ENCODE results near the gene DTL. TPM values are rescaled to one million over a fixed set of nuclear protein-coding genes. Genes with fewer than 3 reads are reported as not detected.

The DTL gene
- total and polyA plus RNA-seq, 2 of the 13 experiments (the other 11 are each of a cell fraction or from before 2014, with no cell fraction given): 10.4 to 32.8 TPM

DNA sequence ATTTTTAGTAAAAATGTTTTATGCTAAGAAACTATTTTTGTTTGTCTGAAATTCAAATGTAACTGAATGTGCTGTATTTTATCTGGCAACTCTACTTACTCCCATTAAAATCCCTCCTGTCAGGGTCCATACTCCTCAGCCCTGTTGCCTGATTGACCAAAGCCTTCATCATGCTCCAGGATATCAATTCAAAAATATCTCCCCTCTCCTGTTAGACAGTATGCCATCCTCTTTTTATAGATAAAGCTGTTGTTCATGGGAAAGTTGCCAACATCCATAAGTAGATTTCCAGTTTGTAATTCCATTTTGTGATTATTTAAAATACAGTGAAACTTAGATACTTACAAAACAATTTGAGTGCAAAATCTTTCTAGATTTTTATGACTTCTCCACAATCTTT, 65.7 kb downstream of the DTL start:
- H3K36me3 ChIP-seq (replicated peaks in 1 of 2; ENCODE audit: control insufficient read depth in 1 of 2, insufficient read depth in 2 of 2, low read length in 2 of 2): peaks cover 1 to 26% of the 10 kb centered on the region in 2 experiments
- H3K4me1 ChIP-seq (ENCODE audit: insufficient read depth, low read length): peaks cover 43% of the 10 kb centered on the region
- intact Hi-C loops (cut with micrococcal nuclease; ENCODE audit: unreplicated experiment): no loop called here
- peaks cover 9% of the 10 kb centered on the region for H3K79me2 ChIP-seq (ENCODE audit: insufficient read depth, low read length)
- H3K9me3 ChIP-seq (ENCODE audit: low read length): no peaks in the 10 kb centered on the region
- BruUV-seq (replicated peaks): no TSS peak
- no peak overlapping the region for H3K9ac ChIP-seq (ENCODE audit: insufficient read depth, low read depth, low read length)
- H3K4me3 ChIP-seq (replicated peaks in 1 of 3; ENCODE audit: insufficient read depth in 1 of 3, low read depth in 2 of 3, low read length in 3 of 3): no peak overlapping the region
- ATAC-seq: no peak
- no peaks in the 10 kb centered on the region for H4K20me1 ChIP-seq (ENCODE audit: insufficient read depth, low read length)
- no peak overlapping the region for H3K4me2 ChIP-seq (ENCODE audit: low read depth, low read length)
- no peaks in the 10 kb centered on the region for H3K27me3 ChIP-seq (ENCODE audit: control insufficient read depth in 1 of 2, insufficient read depth in 2 of 2, low read length in 2 of 2)
- POLR2A ChIA-PET: no interaction called here
- no peak overlapping the region for H3K27ac ChIP-seq (ENCODE audit: extremely low read length, insufficient read depth, low read length)
- CTCF ChIA-PET (ENCODE audit: low intra/inter-chr PET ratio, low total read pairs): no interaction called here
- no peak for DNase-seq (ENCODE audit: low spot score)
- FAIRE-seq: no peak
- in situ Hi-C loops (cut with HindIII; ENCODE audit: extremely low pct_ligation_motif_present, low pct_unique_long_range_greater_than_20kb): no loop called here
- no peak overlapping the region for H2AFZ ChIP-seq (ENCODE audit: low read length)
- TF ChIP-seq ZNF616 (CRISPR knock-in tag; IDR thresholded peaks at IDR 0.05; ENCODE audit: low read depth) (no peak), KMT2B (CRISPR knock-in tag; IDR thresholded peaks at IDR 0.05) (no peak), ATF7-NPFF (CRISPR knock-in tag; IDR thresholded peaks at IDR 0.05; ENCODE audit: low read depth) (no peak), GPN1 (CRISPR knock-in tag; IDR thresholded peaks at IDR 0.05; ENCODE audit: borderline replicate concordance) (no peak), REXO4 (CRISPR knock-in tag; IDR thresholded peaks at IDR 0.05; ENCODE audit: borderline replicate concordance) (no peak), ZNF282 (IDR thresholded peaks at IDR 0.05; ENCODE audit: partially characterized antibody) (no peak), HDAC2 (CRISPR knock-in tag; IDR thresholded peaks at IDR 0.05) (no peak), ZBTB4 (CRISPR knock-in tag; IDR thresholded peaks at IDR 0.05; ENCODE audit: borderline replicate concordance) (no peak), IRF2 (CRISPR knock-in tag; IDR thresholded peaks at IDR 0.05) (no peak), EP300 (IDR thresholded peaks at IDR 0.05; ENCODE audit: low read depth in 2 of 2, low read length in 2 of 2) (no peak), EP300 (CRISPR knock-in tag; IDR thresholded peaks at IDR 0.05; ENCODE audit: borderline replicate concordance) (no peak)
- TF ChIP-seq, protein P1, sequence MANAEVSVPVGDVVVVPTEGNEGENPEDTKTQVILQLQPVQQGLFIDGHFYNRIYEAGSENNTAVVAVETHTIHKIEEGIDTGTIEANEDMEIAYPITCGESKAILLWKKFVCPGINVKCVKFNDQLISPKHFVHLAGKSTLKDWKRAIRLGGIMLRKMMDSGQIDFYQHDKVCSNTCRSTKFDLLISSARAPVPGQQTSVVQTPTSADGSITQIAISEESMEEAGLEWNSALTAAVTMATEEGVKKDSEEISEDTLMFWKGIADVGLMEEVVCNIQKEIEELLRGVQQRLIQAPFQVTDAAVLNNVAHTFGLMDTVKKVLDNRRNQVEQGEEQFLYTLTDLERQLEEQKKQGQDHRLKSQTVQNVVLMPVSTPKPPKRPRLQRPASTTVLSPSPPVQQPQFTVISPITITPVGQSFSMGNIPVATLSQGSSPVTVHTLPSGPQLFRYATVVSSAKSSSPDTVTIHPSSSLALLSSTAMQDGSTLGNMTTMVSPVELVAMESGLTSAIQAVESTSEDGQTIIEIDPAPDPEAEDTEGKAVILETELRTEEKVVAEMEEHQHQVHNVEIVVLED (CRISPR knock-in tag; IDR thresholded peaks at IDR 0.05; ENCODE audit: borderline replicate concordance): no peak

Data from HepG2 (cell line).